HEK293T (cell line): ENCODE measurements around the gene KRT79.
"Not testable (repeated sequence)": the region's sequence is repeated elsewhere in the genome, so short reads cannot be mapped to it uniquely, and the experiment has no call there.

Experiments used
- CTCF ChIA-PET: fragments of 350-600 bp; formaldehyde crosslinking; extraction: SDS; loops from one replicate; lab custom pipeline; 2021; ENCODE audit warnings: antibody characterized with exemption, inconsistent platforms; lab: Yijun Ruan, JAX
- POLR2A ChIA-PET: fragments of 350-600 bp; formaldehyde crosslinking; extraction: SDS; loops from one replicate; lab custom pipeline; 2020; ENCODE audit warnings: antibody characterized with exemption, inconsistent platforms; lab: Yijun Ruan, JAX
- DNase-seq: peaks from one replicate; pipeline ENCODE4 v3.0.0; 2012; ENCODE audit warnings: mixed read lengths; ENCODE audit errors: extremely low spot score
- ARNT ChIP-seq: fragments of 450-650 bp; IDR thresholded peaks from 2 replicates; pipeline ENCODE4 v1.6.1; 2017; ENCODE audit warnings: mild to moderate bottlenecking
- BHLHE40 ChIP-seq: fragments of 450-650 bp; IDR thresholded peaks from 2 replicates; pipeline ENCODE4 v1.6.1; 2016; ENCODE audit warnings: mild to moderate bottlenecking, moderate library complexity, borderline replicate concordance
- CTBP1 ChIP-seq: fragments of 450-650 bp; IDR thresholded peaks from 2 replicates; pipeline ENCODE4 v1.6.1; 2016; ENCODE audit warnings: borderline replicate concordance
- ELF4 ChIP-seq: fragments of 450-650 bp; IDR thresholded peaks from 2 replicates; pipeline ENCODE4 v1.6.1; 2017; ENCODE audit warnings: antibody characterized with exemption
- FOXA1 ChIP-seq: fragments of 450-650 bp; IDR thresholded peaks from 2 replicates; pipeline ENCODE4 v1.6.1; 2016; ENCODE audit warnings: mild to moderate bottlenecking
- FOXK2 ChIP-seq: fragments of 450-650 bp; IDR thresholded peaks from 2 replicates; pipeline ENCODE4 v1.6.1; 2016; ENCODE audit warnings: mild to moderate bottlenecking
- FOXM1 ChIP-seq: fragments of 450-650 bp; IDR thresholded peaks from 2 replicates; pipeline ENCODE4 v1.6.1; 2017; ENCODE audit warnings: mild to moderate bottlenecking, borderline replicate concordance
- HDGF ChIP-seq: fragments of 450-650 bp; IDR thresholded peaks from 2 replicates; pipeline ENCODE4 v1.6.1; 2017; ENCODE audit warnings: antibody characterized with exemption, borderline replicate concordance
- L3MBTL2 ChIP-seq: fragments of 450-650 bp; conservative IDR thresholded peaks from 2 replicates; pipeline ENCODE4 v1.6.1; 2016; ENCODE audit warnings: mild to moderate bottlenecking
- LEF1 ChIP-seq: fragments of 450-650 bp; IDR thresholded peaks from 2 replicates; pipeline ENCODE4 v1.6.1; 2017; ENCODE audit warnings: mild to moderate bottlenecking, borderline replicate concordance
- NFRKB ChIP-seq: fragments of 450-650 bp; IDR thresholded peaks from 2 replicates; pipeline ENCODE4 v1.6.1; 2016; ENCODE audit warnings: mild to moderate bottlenecking, moderate library complexity
- SP1 ChIP-seq: fragments of 450-650 bp; IDR thresholded peaks from 2 replicates; pipeline ENCODE4 v1.6.1; 2017
- SUZ12 ChIP-seq: fragments of 450-650 bp; IDR thresholded peaks from 2 replicates; pipeline ENCODE4 v1.6.1; 2016; ENCODE audit warnings: mild to moderate bottlenecking
- TARDBP ChIP-seq: fragments of 450-650 bp; IDR thresholded peaks from 2 replicates; pipeline ENCODE4 v1.6.1; 2016
- ZNF384 ChIP-seq: fragments of 450-650 bp; IDR thresholded peaks from 2 replicates; pipeline ENCODE4 v1.6.1; 2016
- TF ChIP-seq, protein P1 (sequence below): fragments of 450-650 bp; IDR thresholded peaks from 2 replicates; pipeline ENCODE4 v1.6.1; 2016

The KRT79 gene

DNA sequence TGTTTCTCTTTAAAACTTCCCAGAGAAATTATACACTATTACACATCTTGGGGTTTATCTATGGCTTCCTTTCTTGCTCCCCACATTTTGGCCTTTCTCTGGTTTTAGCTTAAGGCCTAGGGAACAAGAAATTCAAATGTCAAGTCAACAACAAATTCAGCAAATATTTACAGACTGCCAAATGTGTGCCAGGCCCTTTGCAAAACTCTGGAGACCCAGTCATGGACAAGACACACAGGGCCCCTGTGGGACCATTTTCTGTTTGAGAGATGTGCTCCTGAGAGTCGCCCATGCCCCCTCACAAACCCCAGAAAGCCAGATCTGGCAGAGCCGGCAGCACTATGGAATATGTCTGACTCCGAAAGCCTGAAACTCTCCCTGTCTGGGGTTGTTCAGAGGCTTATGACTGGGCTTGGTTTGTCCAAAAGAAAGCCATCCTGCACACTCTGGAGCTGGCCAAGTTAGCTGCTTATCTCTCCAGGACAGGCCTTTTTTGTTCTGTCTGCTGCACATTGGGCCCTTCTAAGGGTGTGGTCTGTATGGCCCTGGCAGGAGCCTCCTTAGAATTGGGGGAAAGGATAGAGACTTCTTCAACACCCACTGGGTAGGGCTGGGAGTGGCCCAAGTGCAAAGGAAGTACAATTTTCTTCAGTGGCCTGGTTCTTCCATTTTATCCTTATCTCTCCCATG lies 37.1 kb downstream of the KRT79 start:
- POLR2A ChIA-PET = no interaction called here
- no peak for DNase-seq
- CTCF ChIA-PET = interaction anchor here (1.1 kb wide), 1 partner anchor 16 kb away, joined by 3 read pairs; no protein-coding TSS in a partner anchor
- TF ChIP-seq CTBP1 (no peak), SUZ12 (no peak), SP1 (no peak), NFRKB (no peak), HDGF (no peak), ELF4 (no peak), FOXM1 (no peak), BHLHE40 (no peak)

DNA sequence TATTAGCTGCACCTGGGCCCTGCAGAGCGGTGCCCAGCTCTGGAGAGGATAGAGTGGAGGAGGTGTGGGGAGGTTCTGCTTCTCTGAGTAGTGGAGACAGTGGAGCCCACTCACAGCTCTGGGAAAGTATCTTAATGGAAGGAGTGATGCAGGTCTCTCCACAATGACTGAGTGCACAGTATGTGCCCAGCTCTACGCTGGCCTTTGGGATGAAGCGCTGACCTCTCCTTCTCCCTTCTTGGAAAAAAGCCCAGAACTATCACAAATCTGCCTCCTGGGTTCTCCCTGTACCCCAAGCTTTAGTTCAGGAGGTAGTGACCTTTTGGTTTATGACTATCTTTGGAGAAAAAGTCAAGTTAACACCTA lies 37.7 kb downstream of the KRT79 start:
- ChIA-PET POLR2A (no interaction called here), CTCF (interaction anchor here (0.8 to 1.1 kb wide), 2 partner anchors 15 to 69 kb away, joined by 3 read pairs; no protein-coding TSS in a partner anchor)
- DNase-seq = no peak
- TF ChIP-seq NFRKB (no peak), CTBP1 (no peak), SP1 (no peak), FOXK2 (no peak), ZNF384 (no peak), FOXM1 (no peak), LEF1 (no peak), SUZ12 (no peak), L3MBTL2 (no peak), FOXA1 (no peak), HDGF (no peak), TARDBP (no peak), ELF4 (no peak), BHLHE40 (no peak)
- TF ChIP-seq, protein P1, sequence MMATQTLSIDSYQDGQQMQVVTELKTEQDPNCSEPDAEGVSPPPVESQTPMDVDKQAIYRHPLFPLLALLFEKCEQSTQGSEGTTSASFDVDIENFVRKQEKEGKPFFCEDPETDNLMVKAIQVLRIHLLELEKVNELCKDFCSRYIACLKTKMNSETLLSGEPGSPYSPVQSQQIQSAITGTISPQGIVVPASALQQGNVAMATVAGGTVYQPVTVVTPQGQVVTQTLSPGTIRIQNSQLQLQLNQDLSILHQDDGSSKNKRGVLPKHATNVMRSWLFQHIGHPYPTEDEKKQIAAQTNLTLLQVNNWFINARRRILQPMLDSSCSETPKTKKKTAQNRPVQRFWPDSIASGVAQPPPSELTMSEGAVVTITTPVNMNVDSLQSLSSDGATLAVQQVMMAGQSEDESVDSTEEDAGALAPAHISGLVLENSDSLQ = no peak

DNA sequence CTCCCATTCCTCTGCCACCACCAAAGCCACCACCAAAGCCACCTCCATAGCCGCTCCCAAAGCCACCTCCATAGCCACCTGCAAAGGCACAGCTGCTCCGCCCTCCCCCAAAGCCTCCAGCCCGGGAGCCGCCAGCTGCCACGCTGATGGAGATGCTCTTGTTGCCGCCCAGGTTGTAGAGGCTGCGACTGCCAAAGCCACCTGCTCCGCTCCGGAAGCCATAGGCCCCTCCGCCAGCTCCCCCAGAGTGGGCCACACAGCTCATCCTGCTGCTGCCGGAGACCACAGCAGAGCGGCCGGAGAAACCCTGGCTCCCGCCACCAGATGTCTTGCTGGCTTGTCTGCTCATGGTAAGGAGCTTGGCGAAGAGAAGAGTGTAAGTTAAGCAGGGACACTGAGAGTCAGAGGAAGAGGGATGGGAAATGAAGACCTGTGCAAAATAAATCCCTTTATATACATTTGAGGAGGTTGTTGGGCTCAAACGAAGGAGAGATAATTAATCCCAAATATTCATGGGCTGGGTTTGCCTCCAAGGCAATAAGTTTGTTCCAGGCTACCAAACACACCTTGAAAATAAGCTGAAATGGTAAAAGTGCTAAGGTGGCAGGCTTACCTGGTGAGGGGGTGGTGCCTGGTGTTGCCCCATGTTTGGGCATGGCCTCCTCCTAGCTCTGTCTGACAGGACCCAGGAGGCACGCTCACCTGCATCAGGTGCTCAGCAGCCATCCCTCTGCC lies 38.2 kb downstream of the KRT79 start, which contains the start of gene KRT3:
Gene KRT3 (minus strand): TSS at position 424 of the 735 bp plus-strand sequence. CDS start 75 bp downstream, at position 349.
- ChIA-PET CTCF (interaction anchor here (0.8 to 1.1 kb wide), 2 partner anchors 14 to 70 kb away, joined by 3 read pairs; no protein-coding TSS in a partner anchor), POLR2A (no interaction called here)
- TF ChIP-seq, protein P1 = no peak
- TF ChIP-seq L3MBTL2 (no peak), FOXK2 (no peak), TARDBP (no peak), BHLHE40 (no peak), FOXA1 (no peak), ELF4 (no peak), NFRKB (no peak), ARNT (no peak), SP1 (no peak), FOXM1 (no peak), CTBP1 (no peak), LEF1 (no peak), ZNF384 (no peak), HDGF (no peak), SUZ12 (no peak)
- DNase-seq = no peak

DNA sequence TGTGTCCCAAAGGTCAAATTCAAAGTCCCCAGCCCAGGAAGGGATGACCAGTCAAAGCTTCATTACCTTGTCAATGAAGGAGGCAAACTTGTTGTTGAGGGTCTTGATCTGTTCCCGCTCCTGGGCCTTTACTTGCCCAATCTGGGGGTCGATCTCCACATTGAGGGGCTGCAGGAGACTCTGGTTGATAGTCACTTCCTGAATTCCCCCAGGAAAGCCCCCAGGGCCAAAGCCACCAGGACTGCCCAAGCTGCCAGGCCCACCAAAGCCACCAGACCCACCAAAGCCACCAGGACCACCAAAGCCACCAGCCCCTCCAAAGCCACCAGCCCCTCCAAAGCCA lies 38.8 kb downstream of the KRT79 start:
- CTCF ChIA-PET = interaction anchor here (0.6 kb wide), 1 partner anchor 511 kb away, joined by 3 read pairs; no protein-coding TSS in a partner anchor
- DNase-seq, POLR2A ChIA-PET: not testable (repeated sequence)

DNA sequence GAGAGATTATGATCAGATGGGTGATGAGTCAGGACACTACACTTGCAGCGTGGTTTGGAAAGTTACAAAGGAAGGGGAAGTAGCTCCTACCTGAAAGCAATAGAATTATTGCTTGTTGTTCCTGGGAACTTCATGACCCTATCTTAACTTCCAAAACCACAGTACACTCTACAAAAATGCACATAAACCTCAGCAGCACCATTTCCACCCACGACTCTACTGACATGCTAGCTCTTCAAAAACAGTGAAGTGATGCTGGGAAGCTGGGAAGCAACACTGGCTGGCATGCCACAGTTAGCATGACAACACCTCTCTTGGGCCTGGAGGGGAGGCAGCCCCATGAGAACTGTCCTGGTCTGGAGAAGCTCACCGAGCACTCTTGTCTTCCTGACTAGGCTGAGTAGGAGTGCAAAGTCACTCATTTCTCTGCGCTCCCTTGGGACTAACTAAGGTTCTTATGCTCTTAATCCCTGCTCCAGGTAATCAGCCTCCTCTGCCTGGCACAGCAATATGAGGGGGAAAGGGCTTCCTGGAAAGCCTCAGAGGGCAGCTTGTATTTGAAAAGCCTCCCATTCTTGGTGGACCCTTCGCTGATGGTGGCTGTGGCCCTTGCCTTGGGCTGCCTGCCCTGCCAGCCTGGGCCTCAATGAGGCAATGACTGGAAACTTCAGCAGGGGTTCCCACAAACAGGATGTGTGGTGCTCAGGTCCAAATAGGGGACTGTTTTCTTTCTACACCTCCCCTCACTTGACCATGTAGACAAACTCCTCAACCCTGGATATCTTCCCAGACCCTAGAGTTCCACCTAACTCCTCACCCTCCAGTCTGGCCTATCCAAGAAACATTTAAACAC lies 39.4 kb downstream of the KRT79 start:
- POLR2A ChIA-PET = no interaction called here
- DNase-seq = no peak
- no peak for TF ChIP-seq HDGF
- TF ChIP-seq ARNT = no peak
- no peak for TF ChIP-seq FOXK2
- no peak for TF ChIP-seq ELF4
- TF ChIP-seq FOXA1 = no peak
- no peak for TF ChIP-seq L3MBTL2
- TF ChIP-seq FOXM1 = no peak
- TF ChIP-seq NFRKB = no peak
- TF ChIP-seq LEF1 = no peak
- no peak for TF ChIP-seq BHLHE40
- no peak for TF ChIP-seq TARDBP
- TF ChIP-seq SUZ12 = no peak
- TF ChIP-seq CTBP1 = no peak
- TF ChIP-seq, protein P1 = no peak
- no peak for TF ChIP-seq ZNF384
- no peak for TF ChIP-seq SP1
- CTCF ChIA-PET = interaction anchor here (0.6 kb wide), 1 partner anchor 510 kb away, joined by 3 read pairs; no protein-coding TSS in a partner anchor
